CD14-positive monocyte (primary cell): ENCODE data around the gene CARS2. TPM values are rescaled to one million over a fixed set of nuclear protein-coding genes. Genes with fewer than 3 reads are reported as not detected.

Experiments
- DNase-seq, 3 donors: peaks; one replicate each; pipeline ENCODE4 v3.0.0-alpha.2; 2011 to 2022
- H2AFZ ChIP-seq: 2 replicates; pipeline ENCODE4 v1.6.0; 2012; ENCODE audit warnings: mild to moderate bottlenecking, low read depth, low read length, inconsistent platforms; ENCODE audit not compliant: insufficient read depth, poor library complexity, severe bottlenecking
- H3K27ac ChIP-seq, 2 donors: 1 replicate in 1 of 2; 2 replicates in 1 of 2; pipeline ENCODE4 v1.5.1; 2012 to 2013; ENCODE audit warnings: low read length in 2 of 2, control low read depth in 1 of 2, inconsistent platforms in 1 of 2, low read depth in 1 of 2, mild to moderate bottlenecking in 1 of 2
- H3K27me3 ChIP-seq, 2 donors: one replicate each; pipeline versions ENCODE4 v1.6.0 to v1.6.1; 2011 to 2013; ENCODE audit warnings: low read length in 2 of 2; ENCODE audit not compliant: control insufficient read depth in 2 of 2, insufficient read depth in 2 of 2
- H3K36me3 ChIP-seq, 2 donors: replicated peaks in 1 of 2; 1 replicate in 1 of 2; 2 replicates in 1 of 2; pipeline versions ENCODE4 v1.5.1 to v1.6.1; 2012 to 2013; ENCODE audit warnings: low read length in 2 of 2, control low read depth in 1 of 2, inconsistent platforms in 1 of 2, mild to moderate bottlenecking in 1 of 2; ENCODE audit not compliant: insufficient read depth in 2 of 2, control insufficient read depth in 1 of 2
- H3K4me1 ChIP-seq, 2 donors: 1 replicate in 1 of 2; 2 replicates in 1 of 2; pipeline versions ENCODE4 v1.5.1 to v1.6.1; 2012 to 2013; ENCODE audit warnings: low read length in 2 of 2, control low read depth in 1 of 2, inconsistent platforms in 1 of 2, mild to moderate bottlenecking in 1 of 2, moderate library complexity in 1 of 2; ENCODE audit not compliant: insufficient read depth in 2 of 2, control insufficient read depth in 1 of 2
- H3K4me2 ChIP-seq: replicated peaks from 2 replicates; pipeline ENCODE3; 2012; ENCODE audit warnings: low read length, moderate library complexity, mild to moderate bottlenecking; ENCODE audit not compliant: poor library complexity, severe bottlenecking; ENCODE audit errors: extremely low read depth
- H3K4me3 ChIP-seq, 3 experiments: fragments of 200-600 bp in 1 of 3; sonication (generic) in 1 of 3; replicated peaks in 1 of 3; 1 replicate in 2 of 3; 2 replicates in 1 of 3; pipeline ENCODE4 v1.5.1; 2011 to 2013; ENCODE audit warnings: low read length in 3 of 3, mild to moderate bottlenecking in 3 of 3, control low read depth in 2 of 3, low read depth in 2 of 3, inconsistent platforms in 1 of 3, moderate library complexity in 1 of 3
- H3K79me2 ChIP-seq: 2 replicates; pipeline ENCODE4 v1.6.0; 2012; ENCODE audit warnings: mild to moderate bottlenecking, control low read depth, inconsistent platforms, low read length, moderate library complexity; ENCODE audit not compliant: insufficient read depth
- H3K9ac ChIP-seq: 2 replicates; pipeline ENCODE4 v1.6.0; 2017; ENCODE audit warnings: low read length, mild to moderate bottlenecking; ENCODE audit not compliant: insufficient read depth, poor library complexity, severe bottlenecking
- H3K9me3 ChIP-seq, 2 donors: replicated peaks in 1 of 2; 1 replicate in 1 of 2; 2 replicates in 1 of 2; pipeline versions ENCODE4 v1.5.1 to v1.6.1; 2012 to 2013; ENCODE audit warnings: low read length in 2 of 2, control low read depth in 1 of 2; ENCODE audit not compliant: control insufficient read depth in 1 of 2, insufficient read depth in 1 of 2
- H4K20me1 ChIP-seq: 2 replicates; pipeline ENCODE4 v1.6.0; 2012; ENCODE audit warnings: mild to moderate bottlenecking, low read length, control low read depth, moderate library complexity; ENCODE audit not compliant: insufficient read depth
- H3K27ac Mint-ChIP-seq, 7 donors: one replicate each; pipeline ENCODE4 v1.8.0; 2020; ENCODE audit warnings: mild to moderate bottlenecking in 7 of 7, mixed read lengths in 7 of 7, moderate library complexity in 6 of 7, inconsistent platforms in 2 of 7
- H3K27me3 Mint-ChIP-seq, 3 donors: one replicate each; pipeline ENCODE4 v1.8.0; 2021 to 2022; ENCODE audit warnings: low read depth in 3 of 3, mild to moderate bottlenecking in 3 of 3, mixed read lengths in 3 of 3, moderate library complexity in 3 of 3, inconsistent platforms in 1 of 3
- H3K36me3 Mint-ChIP-seq, 2 donors: one replicate each; pipeline ENCODE4 v1.8.0; 2020; ENCODE audit warnings: mixed read lengths in 2 of 2, inconsistent platforms in 1 of 2, mild to moderate bottlenecking in 1 of 2
- H3K4me1 Mint-ChIP-seq: one replicate; pipeline ENCODE4 v1.8.0; 2020; ENCODE audit warnings: mild to moderate bottlenecking, mixed read lengths
- H3K4me3 Mint-ChIP-seq, 2 donors: one replicate each; pipeline ENCODE4 v1.8.0; 2020; ENCODE audit warnings: mild to moderate bottlenecking in 2 of 2, mixed read lengths in 2 of 2, moderate library complexity in 1 of 2
- H3K9me3 Mint-ChIP-seq, 7 donors: one replicate each; pipeline ENCODE4 v1.8.0; 2020 to 2022; ENCODE audit warnings: mixed read lengths in 7 of 7, mild to moderate bottlenecking in 6 of 7, moderate library complexity in 6 of 7, inconsistent platforms in 2 of 7
- CTCF ChIP-seq: fragments of 200-600 bp; IDR thresholded peaks from one replicate; pipeline ENCODE4 v1.8.0; 2022; ENCODE audit warnings: antibody characterized with exemption, mild to moderate bottlenecking
- WGBS: methylation state at CpG from one replicate; pipeline ENCODE4 v1.1.5; 2013; ENCODE audit warnings: missing lambda C conversion rate; ENCODE audit not compliant: insufficient coverage; 5-methylcytosine and 5-hydroxymethylcytosine counted together
- intact Hi-C, 2 donors: fragments of 100-400 bp; cut with micrococcal nuclease; formaldehyde crosslinking; loops; one replicate each; pipeline versions ENCODE4 v1.15.0 to v1.15.1; 2023
- polyA plus RNA-seq, 3 donors: library from polyadenylated mRNA; depleted of rRNA in 1 of 3; unstranded in 2 of 3; stranded (reverse) in 1 of 3; fragments of 300-500 nt in 2 of 3; fragments of >200 nt in 1 of 3; fragmentation: Illumina TruSeq in 2 of 3; gene quantifications; 1 replicate in 2 of 3; 2 replicates in 1 of 3; pipeline ENCODE4 v1.2.3, GENCODE V29; 2012 to 2021

CARS2 gene
- polyA plus RNA-seq, 3 donors, result 130 to 305 (median 227) TPM

- Histone ChIP-seq H4K20me1 (peaks cover 90% of the 10 kb centered on the region), H3K36me3 (peaks cover 91 to 99% of the 10 kb centered on the region in 2 donors), H3K4me2 (no peak overlapping the region), H3K4me3 (no peak overlapping the region), H3K9me3 (no peaks in the 10 kb centered on the region), H2AFZ (no peak overlapping the region), H3K27me3 (no peaks in the 10 kb centered on the region), H3K79me2 (no peaks in the 10 kb centered on the region), H3K4me1 (peaks cover 8 to 16% of the 10 kb centered on the region in 2 donors), H3K9ac (no peak overlapping the region), H3K27ac (peak overlapping the region in 1 of 2 donors; percentile 53)
- Mint-ChIP-seq H3K36me3 (peaks cover 81 to 96% of the 10 kb centered on the region in 2 donors), H3K4me1 (peaks cover 13% of the 10 kb centered on the region), H3K4me3 (no peak overlapping the region), H3K27ac (peak overlapping the region in 3 of 7 donors; percentile 32 to 75 (median 32)), H3K9me3 (no peaks in the 10 kb centered on the region), H3K27me3 (no peaks in the 10 kb centered on the region)
- 87% methylated on average over 17 of the region's 29 CpGs for WGBS
- intact Hi-C loops, result no loop called here
- TF ChIP-seq CTCF, result no peak
- DNase-seq, result no peak
Observed at GRCh38 chr13:110641055-110642015, 64.6 kb downstream of the CARS2 start.

- DNase-seq, result no peak
- Histone ChIP-seq H3K4me1 (peaks cover 8 to 11% of the 10 kb centered on the region in 2 donors), H4K20me1 (peaks cover 93% of the 10 kb centered on the region), H3K27me3 (no peaks in the 10 kb centered on the region), H3K4me2 (no peak overlapping the region), H3K9me3 (no peaks in the 10 kb centered on the region), H3K27ac (peak overlapping the region in 1 of 2 donors; percentile 53), H3K36me3 (peaks cover 92 to 99% of the 10 kb centered on the region in 2 donors), H3K79me2 (no peaks in the 10 kb centered on the region), H2AFZ (no peak overlapping the region), H3K9ac (no peak overlapping the region), H3K4me3 (no peak overlapping the region)
- Mint-ChIP-seq H3K27me3 (no peaks in the 10 kb centered on the region), H3K36me3 (peaks cover 82 to 96% of the 10 kb centered on the region in 2 donors), H3K27ac (peak overlapping the region in 5 of 7 donors; percentile 27 to 75 (median 39)), H3K9me3 (no peaks in the 10 kb centered on the region), H3K4me3 (no peak overlapping the region), H3K4me1 (peaks cover 11% of the 10 kb centered on the region)
- WGBS, result 91% methylated on average over 11 of the region's 13 CpGs
- intact Hi-C loops, result no loop called here
- no peak for TF ChIP-seq CTCF
Observed at GRCh38 chr13:110640591-110641029, 65.3 kb downstream of the CARS2 start.
